GM23248 (cell line): ENCODE measurements around the gene NUP37.
"Not testable (repeated sequence)": the region's sequence is repeated elsewhere in the genome, so short reads cannot be mapped to it uniquely, and the experiment has no call there.

Experiments used
- EZH2 ChIP-seq: fragments of 200-600 bp; sonication (generic); IDR thresholded peaks from 2 replicates; pipeline ENCODE4 v1.6.1; 2018; ENCODE audit warnings: antibody characterized with exemption, mild to moderate bottlenecking; ENCODE audit not compliant: insufficient read depth, poor library complexity, severe bottlenecking
- EZH2phosphoT487 ChIP-seq: fragments of 200-600 bp; sonication (generic); IDR thresholded peaks from 2 replicates; pipeline ENCODE4 v1.6.1; 2018; ENCODE audit warnings: antibody characterized with exemption, moderate library complexity, mild to moderate bottlenecking, low read depth; ENCODE audit not compliant: insufficient read depth

DNA sequence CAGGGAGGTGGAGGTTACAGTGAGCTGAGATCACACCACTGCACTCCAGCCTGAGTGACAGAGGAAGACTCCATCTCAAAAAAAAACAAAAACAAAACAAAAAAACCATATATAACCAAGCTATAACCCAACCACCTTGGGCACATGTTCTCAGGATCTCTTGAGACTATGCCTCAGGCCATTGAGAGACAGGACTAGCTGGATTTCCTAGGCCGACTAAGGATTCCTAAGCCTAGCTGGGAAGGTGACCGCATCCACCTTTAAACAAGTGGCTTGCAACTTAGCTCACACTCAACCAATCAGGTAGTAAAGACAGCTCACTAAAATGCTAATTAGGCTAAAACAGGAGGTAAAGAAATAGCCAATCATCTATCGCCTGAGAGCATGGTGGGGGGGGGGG lies 35.3 kb upstream of the NUP37 start:
- TF ChIP-seq EZH2, EZH2phosphoT487: not testable (repeated sequence)
